ENCODE results near the gene CNTNAP2. TPM values are rescaled to one million over a fixed set of nuclear protein-coding genes. Genes with fewer than 3 reads are reported as not detected.

CNTNAP2 gene
- total and polyA plus RNA-seq, 2 of the 13 experiments (the other 11 are each of a cell fraction or from before 2014, with no cell fraction given): 0.40 to 0.42 TPM

DNA sequence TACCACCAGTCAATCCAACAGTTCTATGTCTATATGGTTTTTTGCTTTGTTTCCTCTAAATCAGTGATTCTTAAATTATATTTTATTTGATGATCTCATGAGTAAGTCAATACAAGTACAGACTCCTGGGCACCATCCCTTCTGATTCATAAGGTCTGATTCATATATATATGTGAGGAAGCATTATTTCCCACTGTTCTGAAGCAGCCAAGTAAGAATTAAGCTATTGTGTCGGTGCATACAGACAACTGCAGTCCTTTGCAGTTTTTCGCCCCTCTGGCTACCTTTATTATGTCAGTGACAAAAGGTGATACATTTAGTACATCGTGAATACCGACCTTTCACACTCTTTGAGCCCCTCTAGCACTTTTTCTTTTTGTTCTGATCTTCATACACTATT is 1394.3 kb downstream of the CNTNAP2 start:
- H3K4me2 ChIP-seq (ENCODE audit: low read depth, low read length): no peak overlapping the region
- BruUV-seq (replicated peaks): no TSS peak
- 0% methylated on average over 4 of the region's 4 CpGs for WGBS (ENCODE audit: low lambda C conversion rate)
- H4K20me1 ChIP-seq (ENCODE audit: insufficient read depth, low read length): no peaks in the 10 kb centered on the region
- H3K36me3 ChIP-seq (replicated peaks in 1 of 2; ENCODE audit: control insufficient read depth in 1 of 2, insufficient read depth in 2 of 2, low read length in 2 of 2): no peaks in the 10 kb centered on the region
- H3K79me2 ChIP-seq (ENCODE audit: insufficient read depth, low read length): no peaks in the 10 kb centered on the region
- no peak overlapping the region for H3K4me3 ChIP-seq (replicated peaks in 1 of 3; ENCODE audit: insufficient read depth in 1 of 3, low read depth in 2 of 3, low read length in 3 of 3)
- in situ Hi-C loops (cut with HindIII; ENCODE audit: extremely low pct_ligation_motif_present, low pct_unique_long_range_greater_than_20kb) (no loop called here), intact Hi-C loops (cut with micrococcal nuclease; ENCODE audit: unreplicated experiment) (no loop called here)
- no peaks in the 10 kb centered on the region for H3K4me1 ChIP-seq (ENCODE audit: insufficient read depth, low read length)
- no peaks in the 10 kb centered on the region for H3K27me3 ChIP-seq (ENCODE audit: control insufficient read depth in 1 of 2, insufficient read depth in 2 of 2, low read length in 2 of 2)
- no peak for ATAC-seq
- peaks cover 31% of the 10 kb centered on the region for H3K9me3 ChIP-seq (ENCODE audit: low read length)
- ChIA-PET CTCF (ENCODE audit: low intra/inter-chr PET ratio, low total read pairs) (no interaction called here), POLR2A (no interaction called here)
- no peak for FAIRE-seq
- H2AFZ ChIP-seq (ENCODE audit: low read length): no peak overlapping the region
- TF ChIP-seq ZNF362 (CRISPR knock-in tag; IDR thresholded peaks at IDR 0.05; ENCODE audit: borderline replicate concordance): no peak
- TF ChIP-seq ZFP36L2 (CRISPR knock-in tag; IDR thresholded peaks at IDR 0.05): no peak
- TF ChIP-seq CCDC6 (CRISPR knock-in tag; IDR thresholded peaks at IDR 0.05): no peak
- TF ChIP-seq REL (CRISPR knock-in tag; conservative IDR thresholded peaks at IDR 0.05): no peak
- TF ChIP-seq ZNF660 (CRISPR knock-in tag; IDR thresholded peaks at IDR 0.05; ENCODE audit: borderline replicate concordance, low read depth): no peak
- TF ChIP-seq, protein P1, sequence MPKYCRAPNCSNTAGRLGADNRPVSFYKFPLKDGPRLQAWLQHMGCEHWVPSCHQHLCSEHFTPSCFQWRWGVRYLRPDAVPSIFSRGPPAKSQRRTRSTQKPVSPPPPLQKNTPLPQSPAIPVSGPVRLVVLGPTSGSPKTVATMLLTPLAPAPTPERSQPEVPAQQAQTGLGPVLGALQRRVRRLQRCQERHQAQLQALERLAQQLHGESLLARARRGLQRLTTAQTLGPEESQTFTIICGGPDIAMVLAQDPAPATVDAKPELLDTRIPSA (CRISPR knock-in tag; IDR thresholded peaks at IDR 0.05; ENCODE audit: borderline replicate concordance): no peak
- TF ChIP-seq EEA1 (CRISPR knock-in tag; IDR thresholded peaks at IDR 0.05; ENCODE audit: borderline replicate concordance): no peak
- TF ChIP-seq NRL (CRISPR knock-in tag; IDR thresholded peaks at IDR 0.05; ENCODE audit: borderline replicate concordance): no peak
- TF ChIP-seq SIX4 (CRISPR knock-in tag; IDR thresholded peaks at IDR 0.05): no peak
- no peak for TF ChIP-seq TSC22D2 (CRISPR knock-in tag; IDR thresholded peaks at IDR 0.05; ENCODE audit: borderline replicate concordance)
- TF ChIP-seq, protein P2, sequence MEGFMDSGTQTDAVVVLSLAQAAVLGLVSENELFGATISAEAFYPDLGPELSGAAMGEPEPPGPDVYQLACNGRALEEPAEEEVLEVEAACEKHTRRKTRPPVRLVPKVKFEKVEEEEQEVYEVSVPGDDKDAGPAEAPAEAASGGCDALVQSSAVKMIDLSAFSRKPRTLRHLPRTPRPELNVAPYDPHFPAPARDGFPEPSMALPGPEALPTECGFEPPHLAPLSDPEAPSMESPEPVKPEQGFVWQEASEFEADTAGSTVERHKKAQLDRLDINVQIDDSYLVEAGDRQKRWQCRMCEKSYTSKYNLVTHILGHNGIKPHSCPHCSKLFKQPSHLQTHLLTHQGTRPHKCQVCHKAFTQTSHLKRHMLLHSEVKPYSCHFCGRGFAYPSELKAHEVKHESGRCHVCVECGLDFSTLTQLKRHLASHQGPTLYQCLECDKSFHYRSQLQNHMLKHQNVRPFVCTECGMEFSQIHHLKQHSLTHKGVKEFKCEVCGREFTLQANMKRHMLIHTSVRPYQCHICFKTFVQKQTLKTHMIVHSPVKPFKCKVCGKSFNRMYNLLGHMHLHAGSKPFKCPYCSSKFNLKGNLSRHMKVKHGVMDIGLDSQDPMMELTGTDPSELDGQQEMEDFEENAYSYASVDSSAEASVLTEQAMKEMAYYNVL (CRISPR knock-in tag; IDR thresholded peaks at IDR 0.05; ENCODE audit: borderline replicate concordance): no peak
- no peak for TF ChIP-seq IRF9 (CRISPR knock-in tag; IDR thresholded peaks at IDR 0.05; ENCODE audit: borderline replicate concordance)
- TF ChIP-seq JUN (CRISPR knock-in tag; IDR thresholded peaks at IDR 0.05): no peak
- no peak for TF ChIP-seq GTF3A (CRISPR knock-in tag; conservative IDR thresholded peaks at IDR 0.05)
- TF ChIP-seq DNMT3B (CRISPR knock-in tag; conservative IDR thresholded peaks at IDR 0.05): no peak
- no peak for TF ChIP-seq ZNF367 (CRISPR knock-in tag; IDR thresholded peaks at IDR 0.05; ENCODE audit: borderline replicate concordance)
- no peak for TF ChIP-seq KLF13 (CRISPR knock-in tag; IDR thresholded peaks at IDR 0.05)
- TF ChIP-seq NFYC (CRISPR knock-in tag; IDR thresholded peaks at IDR 0.05): no peak
- DNase-seq (ENCODE audit: low spot score): no peak
- H3K27ac ChIP-seq (ENCODE audit: extremely low read length, insufficient read depth, low read length): no peak overlapping the region
- no peak overlapping the region for H3K9ac ChIP-seq (ENCODE audit: insufficient read depth, low read depth, low read length)
